ENCODE data around the gene MALL. TPM values are rescaled to one million over a fixed set of nuclear protein-coding genes. Genes with fewer than 3 reads are reported as not detected.
"Not testable (repeated sequence)": the region's sequence is repeated elsewhere in the genome, so short reads cannot be mapped to it uniquely, and the experiment has no call there.

MALL gene
- total RNA-seq, 4 donors from 2014 or later = 12.6 to 33.3 (median 24.7) TPM

DNA sequence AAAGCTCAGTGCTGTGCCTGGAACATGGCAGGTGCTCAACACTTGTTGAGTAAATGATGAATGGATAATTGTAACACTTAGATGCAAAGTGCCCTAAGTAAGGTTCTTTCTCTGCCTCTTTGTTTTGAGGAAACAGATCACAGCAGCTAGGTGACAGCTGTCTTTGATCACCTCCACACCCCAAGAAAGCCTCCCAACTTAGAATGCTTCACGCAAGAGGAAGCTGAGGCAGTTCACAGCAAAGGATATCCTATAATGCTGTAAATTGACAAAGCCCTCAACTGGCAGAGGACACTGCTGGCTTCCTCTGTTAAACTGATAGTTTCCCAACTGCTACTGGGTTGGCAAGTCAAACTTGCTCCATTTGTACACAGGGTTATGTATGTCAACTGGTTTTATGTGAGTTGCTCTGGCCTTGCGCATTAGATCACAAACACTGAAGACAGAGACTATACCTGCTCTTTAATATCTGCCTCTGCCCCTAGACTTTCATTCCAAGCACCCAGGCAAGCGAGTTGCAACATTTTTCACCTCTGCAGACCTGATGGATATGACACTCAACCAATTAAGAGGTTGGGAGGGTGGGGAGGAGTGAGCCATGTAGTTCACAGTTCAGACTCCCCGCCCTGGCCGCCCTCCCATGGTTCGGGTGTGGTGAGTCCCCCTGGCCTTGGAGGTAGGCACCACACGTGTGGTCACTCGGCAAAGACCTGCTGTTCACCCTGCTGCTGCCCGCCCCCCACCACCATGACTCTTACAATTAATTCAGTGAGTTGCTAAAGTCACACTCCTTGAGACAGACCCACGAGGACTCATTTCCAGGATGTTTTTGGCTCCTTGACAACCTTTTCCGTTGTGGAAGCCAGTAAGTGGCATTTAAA, 4.8 kb upstream of the MALL start:
- TF ChIP-seq POLR2A (IDR thresholded peaks at IDR 0.05) (no peak), EP300 (IDR thresholded peaks at IDR 0.05) (no peak)
- TF ChIP-seq, protein P1, sequence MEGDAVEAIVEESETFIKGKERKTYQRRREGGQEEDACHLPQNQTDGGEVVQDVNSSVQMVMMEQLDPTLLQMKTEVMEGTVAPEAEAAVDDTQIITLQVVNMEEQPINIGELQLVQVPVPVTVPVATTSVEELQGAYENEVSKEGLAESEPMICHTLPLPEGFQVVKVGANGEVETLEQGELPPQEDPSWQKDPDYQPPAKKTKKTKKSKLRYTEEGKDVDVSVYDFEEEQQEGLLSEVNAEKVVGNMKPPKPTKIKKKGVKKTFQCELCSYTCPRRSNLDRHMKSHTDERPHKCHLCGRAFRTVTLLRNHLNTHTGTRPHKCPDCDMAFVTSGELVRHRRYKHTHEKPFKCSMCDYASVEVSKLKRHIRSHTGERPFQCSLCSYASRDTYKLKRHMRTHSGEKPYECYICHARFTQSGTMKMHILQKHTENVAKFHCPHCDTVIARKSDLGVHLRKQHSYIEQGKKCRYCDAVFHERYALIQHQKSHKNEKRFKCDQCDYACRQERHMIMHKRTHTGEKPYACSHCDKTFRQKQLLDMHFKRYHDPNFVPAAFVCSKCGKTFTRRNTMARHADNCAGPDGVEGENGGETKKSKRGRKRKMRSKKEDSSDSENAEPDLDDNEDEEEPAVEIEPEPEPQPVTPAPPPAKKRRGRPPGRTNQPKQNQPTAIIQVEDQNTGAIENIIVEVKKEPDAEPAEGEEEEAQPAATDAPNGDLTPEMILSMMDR (IDR thresholded peaks at IDR 0.05) = no peak
- peaks cover 0 to 15% (median 0%) of the 10 kb centered on the region in 3 donors for H3K36me3 ChIP-seq
- no peak overlapping the region for H3K27ac ChIP-seq
- WGBS, 2 donors = 61 to 63% methylated on average over 11 of the region's 11 CpGs
- H3K4me1 ChIP-seq = peaks cover 0 to 15% (median 10%) of the 10 kb centered on the region in 4 donors
- H3K27me3 ChIP-seq = peaks cover 0 to 27% of the 10 kb centered on the region in 2 donors
- H3K4me3 ChIP-seq = no peak overlapping the region
- no peaks in the 10 kb centered on the region for H3K9me3 ChIP-seq
- DNase-seq (ENCODE audit: low spot score in 2 of 2) = no peak

DNA sequence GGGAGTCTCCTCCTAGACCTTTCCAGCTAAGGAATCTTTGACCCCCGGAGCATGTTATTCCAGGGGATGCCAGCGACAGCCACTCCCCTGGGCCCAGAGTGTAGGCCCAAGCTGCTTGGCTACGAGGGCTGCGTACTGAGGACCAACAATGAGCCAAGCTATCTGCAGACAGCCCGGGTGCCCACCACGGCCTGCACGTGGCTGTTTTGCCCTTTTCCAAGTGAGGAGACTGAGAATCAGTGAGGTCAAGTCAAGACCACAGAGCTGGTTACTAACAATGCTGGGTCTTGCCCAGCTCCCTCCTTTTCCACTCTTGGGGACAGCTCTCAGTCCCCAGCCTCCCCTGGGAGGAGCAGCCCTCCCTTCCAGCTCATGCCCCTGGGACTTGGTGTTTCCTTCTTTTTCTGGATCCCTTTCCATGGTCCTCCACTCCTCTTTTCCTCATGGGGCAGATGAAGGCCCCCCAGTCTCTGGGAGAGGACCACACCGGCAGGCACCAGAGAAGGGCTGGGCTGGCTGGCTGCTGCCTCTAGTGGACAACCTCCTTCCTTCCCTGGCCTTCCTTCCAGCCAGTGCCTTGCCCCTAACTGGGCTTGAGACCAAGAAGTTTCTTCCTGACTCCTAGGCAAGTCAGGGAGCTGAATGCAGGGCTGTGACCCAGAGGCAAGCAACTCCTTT, 550 bp upstream of the MALL start:
- 0 to 4% methylated on average over 1 to 4 of the region's 8 CpGs for WGBS, 2 donors
- TF ChIP-seq, protein P1 (IDR thresholded peaks at IDR 0.05) = peak in 4 of 5 experiments; percentile 36 to 46 (median 38)
- TF ChIP-seq POLR2A (IDR thresholded peaks at IDR 0.05) (no peak), EP300 (IDR thresholded peaks at IDR 0.05) (no peak)
- Histone ChIP-seq H3K27me3 (peaks cover 0 to 41% of the 10 kb centered on the region in 2 donors), H3K36me3 (no peaks in the 10 kb centered on the region), H3K4me3 (peak overlapping the region in 3 of 4 donors; percentile 13 to 45 (median 36)), H3K4me1 (peaks cover 0 to 19% (median 12%) of the 10 kb centered on the region in 4 donors), H3K9me3 (no peaks in the 10 kb centered on the region), H3K27ac (peak overlapping the region in 3 of 4 donors; percentile 28 to 76 (median 51))
- no peak for DNase-seq (ENCODE audit: low spot score in 2 of 2)

DNA sequence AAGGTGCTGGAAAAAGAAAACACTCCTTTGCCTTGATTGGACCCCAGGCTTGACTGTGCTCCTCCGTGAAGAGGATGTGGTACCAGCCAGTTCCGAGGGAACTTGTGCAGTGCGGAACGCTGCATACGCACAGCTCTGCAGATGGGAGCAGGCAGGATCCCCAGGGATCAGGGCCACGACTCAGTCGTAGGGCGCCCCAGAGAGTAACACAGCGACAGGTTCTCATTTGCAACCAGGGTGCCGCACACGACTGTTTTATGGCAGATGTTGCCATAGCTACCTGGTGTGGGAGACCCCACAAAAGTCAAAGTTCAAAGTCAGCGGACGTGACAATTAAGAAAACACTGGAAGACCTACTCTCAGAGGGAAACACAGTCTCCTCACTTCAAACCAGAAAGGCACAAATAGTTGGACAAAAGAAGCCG, 779 bp downstream of the MALL start:
- no peak for DNase-seq (ENCODE audit: low spot score in 2 of 2)
- H3K36me3 ChIP-seq = no peaks in the 10 kb centered on the region
- H3K4me1 ChIP-seq = peaks cover 0 to 19% (median 12%) of the 10 kb centered on the region in 4 donors
- TF ChIP-seq EP300 (IDR thresholded peaks at IDR 0.05) = no peak
- peak overlapping the region in 2 of 4 donors; percentile 51 to 76 for H3K27ac ChIP-seq
- H3K27me3 ChIP-seq = peaks cover 0 to 41% of the 10 kb centered on the region in 2 donors
- no peaks in the 10 kb centered on the region for H3K9me3 ChIP-seq
- WGBS, 2 donors = 54 to 63% methylated on average over 14 of the region's 14 CpGs
- H3K4me3 ChIP-seq = peak overlapping the region in 2 of 4 donors; percentile 36 to 45

DNA sequence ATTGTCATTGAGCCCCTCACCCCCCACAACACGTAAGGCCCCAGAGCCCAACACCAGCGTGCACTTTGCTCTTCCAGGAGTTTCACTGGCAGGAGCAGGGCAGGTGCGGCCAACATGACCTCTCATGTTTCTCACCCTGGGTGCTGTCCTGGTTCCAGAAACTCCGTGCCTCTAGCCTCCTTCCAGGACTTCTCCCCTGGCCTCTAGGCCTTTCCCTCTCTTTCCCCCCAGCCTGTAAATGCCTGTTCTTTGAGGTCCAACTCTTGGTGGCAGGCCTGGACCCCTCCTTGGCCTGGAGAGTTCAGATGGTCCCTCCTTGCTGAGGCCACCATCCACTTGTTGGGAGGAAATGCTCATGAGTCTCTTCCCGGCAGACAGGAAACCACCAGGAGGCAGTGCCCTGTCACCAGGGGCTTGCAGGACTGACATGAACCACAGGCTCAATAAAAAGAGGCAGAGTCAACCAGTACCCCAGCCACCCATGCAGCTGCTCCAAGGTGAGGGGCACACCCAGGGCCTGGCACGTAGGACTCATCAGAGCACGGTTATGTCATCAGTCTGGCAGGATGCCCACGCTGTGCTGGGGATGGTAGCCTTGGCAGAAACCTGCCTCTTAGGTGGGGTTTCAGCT, 1.5 kb downstream of the MALL start:
- 77 to 80% methylated on average over 8 of the region's 8 CpGs for WGBS, 2 donors
- H3K27me3 ChIP-seq = peaks cover 0 to 40% of the 10 kb centered on the region in 2 donors
- H3K4me1 ChIP-seq = peaks cover 0 to 19% (median 12%) of the 10 kb centered on the region in 4 donors
- TF ChIP-seq, protein P1 (IDR thresholded peaks at IDR 0.05) = no peak
- TF ChIP-seq EP300 (IDR thresholded peaks at IDR 0.05) (no peak), POLR2A (IDR thresholded peaks at IDR 0.05) (no peak)
- peak overlapping the region in 2 of 4 donors; percentile 51 to 76 for H3K27ac ChIP-seq
- H3K9me3 ChIP-seq = no peaks in the 10 kb centered on the region
- DNase-seq (ENCODE audit: low spot score in 2 of 2) = no peak
- no peaks in the 10 kb centered on the region for H3K36me3 ChIP-seq
- H3K4me3 ChIP-seq = peak overlapping the region in 1 of 4 donors; percentile 45

DNA sequence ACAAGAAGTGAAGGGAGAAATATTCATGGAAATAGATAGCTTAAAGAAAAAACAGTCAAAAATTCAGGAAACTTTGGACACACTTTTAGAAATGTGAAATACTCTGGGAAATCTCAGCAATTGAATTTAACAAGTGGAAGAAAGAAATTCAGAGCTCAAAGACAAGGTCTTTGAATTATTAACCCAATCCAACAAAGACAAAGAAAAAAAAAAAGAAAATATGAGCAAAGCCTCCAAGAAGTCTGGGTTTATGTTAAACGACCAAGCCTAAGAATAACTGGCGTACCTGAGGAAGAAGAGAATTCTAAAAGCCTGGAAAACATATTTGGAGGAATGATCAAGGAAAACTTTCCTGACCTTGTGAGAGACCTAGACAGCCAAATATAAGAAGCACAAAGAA, 7.3 kb downstream of the MALL start:
- not testable (repeated sequence) for H3K4me1 ChIP-seq, H3K36me3 ChIP-seq
- 92 to 94% methylated on average over 2 of the region's 2 CpGs for WGBS, 2 donors

More for the DNA sequence above, 7.3 kb downstream of the MALL start:
- not testable (repeated sequence) for H3K27me3 ChIP-seq; H3K9me3 ChIP-seq; H3K4me3 ChIP-seq; DNase-seq (ENCODE audit: low spot score in 2 of 2)
- peak overlapping the region in 1 of 4 donors; percentile 29 for H3K27ac ChIP-seq

Measured in tibial nerve (tissue), 4 donors.